GM21390 (cell line): Measurements from ENCODE around the gene GPC6.
A peak's percentile ranks its signal among the peaks of the same experiment; 100 is the strongest.

Experiments
- ATAC-seq: cut with Tn5 transposase; IDR thresholded peaks from one replicate; pipeline ENCODE4 v1.9.1; 2021; ENCODE audit not compliant: unreplicated experiment

GPC6 gene

DNA sequence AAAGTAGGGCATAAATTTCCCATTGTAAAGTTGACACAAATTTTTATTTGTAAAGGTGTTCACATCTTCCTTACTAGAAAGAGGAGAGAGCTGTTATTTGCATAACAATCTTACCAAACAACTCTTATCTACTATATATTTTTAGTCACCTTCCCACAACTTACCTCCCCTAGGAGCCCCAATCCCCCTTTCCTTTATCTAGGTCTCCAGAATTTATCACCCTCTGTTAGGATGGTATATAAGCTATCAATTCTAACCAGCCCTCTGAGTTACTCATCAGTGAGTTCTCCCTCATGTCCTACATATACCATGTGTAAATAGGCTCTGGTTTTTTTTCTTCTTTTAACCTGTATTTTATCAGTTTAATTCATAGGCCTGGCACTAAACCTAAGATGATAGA, 1190.7 kb downstream of the GPC6 start:
- ATAC-seq: no peak

DNA sequence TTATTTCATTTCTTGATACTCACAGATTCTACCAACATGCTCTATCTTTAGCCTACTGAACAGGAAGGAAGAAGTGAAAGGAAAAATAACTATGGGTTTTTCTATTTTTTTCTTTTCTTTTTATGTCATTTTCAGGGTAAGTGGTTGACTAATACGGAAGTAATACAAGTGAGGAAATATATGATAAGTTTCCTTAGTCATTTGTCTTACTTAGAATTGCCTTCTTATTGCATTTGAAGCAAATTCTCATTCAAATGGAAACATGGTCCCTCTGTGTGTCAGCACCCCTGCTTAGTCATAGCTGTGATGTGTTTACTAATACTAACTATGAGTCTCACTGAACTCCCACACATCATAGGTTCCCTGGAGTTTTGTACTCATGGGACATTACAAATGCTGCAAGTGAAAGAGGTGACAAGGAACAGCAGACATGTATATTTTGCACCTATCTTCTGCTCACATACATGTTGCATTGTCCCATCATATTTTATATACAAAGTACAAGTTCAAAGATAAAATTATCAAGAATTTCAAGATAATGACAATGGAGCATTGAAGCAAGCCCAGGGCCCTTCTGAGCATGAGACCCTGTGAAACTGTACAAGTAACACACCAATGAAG, 1192.8 kb downstream of the GPC6 start:
- peak; percentile 65 for ATAC-seq

DNA sequence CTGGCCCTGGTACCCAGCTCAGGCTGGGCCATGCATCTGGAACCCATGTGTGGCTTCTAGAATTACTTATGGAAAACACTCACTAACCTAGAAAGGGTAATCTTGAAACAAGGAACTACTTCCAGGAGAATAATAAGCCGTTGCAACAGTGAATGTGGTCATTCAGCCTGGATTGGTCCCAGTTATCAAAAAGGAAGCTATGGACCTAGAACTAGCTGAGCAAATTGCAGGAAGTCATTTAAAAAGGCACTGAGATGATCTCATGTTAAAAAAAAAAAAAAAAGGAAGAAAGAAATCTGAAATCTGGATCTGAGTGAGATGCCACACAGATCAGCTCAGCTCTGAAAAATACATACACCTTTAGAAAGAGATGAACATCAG, 1193.3 kb downstream of the GPC6 start:
- ATAC-seq: no peak

DNA sequence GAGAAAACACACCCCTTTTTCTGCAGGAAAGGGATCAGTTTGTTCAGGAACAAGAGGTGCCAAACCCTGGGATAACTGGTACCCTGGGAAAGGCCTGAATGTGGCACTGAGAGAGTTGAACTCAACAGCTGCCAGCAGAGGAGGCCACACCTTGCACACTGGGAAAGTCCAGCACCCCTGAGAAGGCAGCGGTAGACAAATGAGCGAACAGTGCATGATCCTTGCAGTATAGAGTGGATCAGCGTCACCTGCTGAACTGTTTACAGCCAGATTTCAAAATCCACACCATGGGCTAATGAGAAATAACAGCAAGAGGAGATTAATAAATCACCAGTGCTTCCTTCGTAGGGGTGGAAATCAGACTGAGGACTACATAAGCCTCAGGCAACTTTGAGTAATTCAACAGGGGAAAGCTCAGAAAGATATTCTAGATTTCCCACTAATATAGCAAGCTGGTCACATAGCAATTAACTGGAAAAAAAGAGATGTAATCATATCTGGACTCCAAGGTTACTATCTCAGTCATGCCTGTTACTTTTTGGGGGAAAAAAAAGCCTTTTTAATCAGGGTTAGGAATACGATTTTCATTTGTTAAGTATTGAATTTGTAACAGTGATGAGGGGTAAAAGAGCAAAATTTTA, 1200.8 kb downstream of the GPC6 start:
- no peak for ATAC-seq

GRCh38 chr13:94431574-94431973, 1205.0 kb downstream of the GPC6 start:
- ATAC-seq: no peak

- ATAC-seq: no peak
Measured at GRCh38 chr13:94431987-94432386, 1205.4 kb downstream of the GPC6 start.

GRCh38 chr13:94433055-94433961, 1206.7 kb downstream of the GPC6 start:
- peak; percentile 47 for ATAC-seq

DNA sequence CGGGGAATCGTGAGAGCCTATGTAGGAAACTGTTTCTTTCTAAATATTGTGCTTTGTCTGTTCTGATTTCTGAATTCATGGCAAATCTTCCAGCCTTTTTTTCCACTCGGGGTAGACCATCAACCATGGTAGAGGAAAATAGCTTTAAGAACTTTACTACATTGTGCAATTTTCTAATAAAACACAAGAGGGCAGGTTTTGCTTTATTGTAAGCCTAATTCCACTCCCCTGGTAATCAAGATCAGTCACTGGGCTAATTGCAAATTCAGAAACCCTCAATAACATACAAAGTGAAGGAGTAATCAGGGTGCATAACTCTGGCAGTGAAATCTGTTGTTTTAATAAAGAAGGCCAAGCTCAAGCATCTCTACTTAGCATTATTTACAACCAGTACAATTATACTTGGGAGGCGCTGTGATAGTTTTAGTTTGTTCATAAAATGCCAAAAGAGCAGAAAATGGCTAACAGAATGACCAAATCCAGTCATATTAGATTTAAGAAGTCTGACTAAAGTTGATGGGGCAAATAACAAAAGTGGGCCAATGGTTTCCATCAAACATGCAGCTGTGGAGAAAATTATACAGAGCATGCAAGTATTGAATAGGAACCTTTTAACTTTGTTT, 1209.1 kb downstream of the GPC6 start:
- peak; percentile 73 for ATAC-seq

DNA sequence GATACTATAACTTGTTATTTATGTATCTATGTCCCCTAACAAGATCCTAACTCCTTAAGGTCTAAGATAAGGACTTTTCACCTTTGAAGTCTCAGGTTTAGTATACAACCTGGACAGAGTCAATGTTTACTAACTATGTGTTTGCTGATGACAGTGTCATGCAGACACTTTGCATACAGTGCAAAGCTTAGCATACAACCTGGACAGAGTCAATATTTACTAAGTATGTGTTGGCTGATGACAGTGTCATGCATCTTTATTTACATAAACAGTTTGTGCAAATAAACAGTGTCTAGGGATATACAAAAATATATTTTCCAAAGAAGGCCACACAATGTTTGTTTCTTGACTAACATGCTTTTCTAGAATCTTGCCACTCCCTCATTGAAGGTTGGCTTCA, 1218.2 kb downstream of the GPC6 start:
- ATAC-seq: no peak

GRCh38 chr13:94454334-94454733, 1227.7 kb downstream of the GPC6 start:
- no peak for ATAC-seq

- no peak for ATAC-seq
Measured at GRCh38 chr13:94454906-94455305, 1228.3 kb downstream of the GPC6 start.

DNA sequence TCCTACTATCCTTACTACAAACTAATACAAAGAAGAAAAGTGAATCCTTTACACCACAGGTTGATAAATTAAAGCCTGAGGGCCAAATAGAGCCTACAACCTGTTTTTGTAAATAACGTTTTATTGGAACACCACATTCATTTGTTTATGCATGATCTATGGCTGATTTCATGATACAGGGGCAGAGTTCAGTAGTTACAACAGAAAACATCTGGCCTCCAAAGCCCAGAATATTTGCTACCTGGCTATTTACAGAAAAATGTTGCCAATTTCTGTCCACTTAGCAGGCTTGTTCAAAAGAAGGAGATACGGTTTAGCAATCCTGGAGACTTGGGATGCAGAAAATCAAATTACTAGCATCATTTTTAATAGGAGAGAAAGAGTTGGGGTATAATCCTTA, 1228.8 kb downstream of the GPC6 start:
- no peak for ATAC-seq
